Neural crest cell (in vitro differentiated cells): ENCODE measurements around the gene PTK6. TPM values are rescaled to one million over a fixed set of nuclear protein-coding genes. Genes with fewer than 3 reads are reported as not detected.

Experiments used
- DNase-seq: peaks from one replicate; pipeline ENCODE4 v3.0.0; 2021; ENCODE audit warnings: low read depth, mixed read lengths, low spot score
- H3K27ac Mint-ChIP-seq: one replicate; pipeline ENCODE4 v1.8.0; 2021; ENCODE audit warnings: mild to moderate bottlenecking, mixed read lengths; ENCODE audit not compliant: unreplicated experiment
- H3K27me3 Mint-ChIP-seq: 2 replicates; pipeline ENCODE4 v1.8.0; 2021; ENCODE audit warnings: low read depth, mild to moderate bottlenecking, mixed read lengths
- H3K36me3 Mint-ChIP-seq: 2 replicates; pipeline ENCODE4 v1.8.0; 2021; ENCODE audit warnings: low read depth, mild to moderate bottlenecking, mixed read lengths
- H3K4me1 Mint-ChIP-seq: 2 replicates; pipeline ENCODE4 v1.8.0; 2021; ENCODE audit warnings: mixed read lengths
- H3K4me3 Mint-ChIP-seq: one replicate; pipeline ENCODE4 v1.8.0; 2021; ENCODE audit warnings: mild to moderate bottlenecking, mixed read lengths
- H3K9me3 Mint-ChIP-seq: 2 replicates; pipeline ENCODE4 v1.8.0; 2021; ENCODE audit warnings: mixed read lengths
- total RNA-seq: library from RNA; stranded (reverse); gene quantifications from 2 replicates; pipeline ENCODE4 v1.2.1, GENCODE V29; 2021
- TF ChIP-seq, protein P1 (sequence below): fragments of 200-600 bp; sonication (generic); conservative IDR thresholded peaks from 2 replicates; pipeline ENCODE4 v1.5.0; 2021; ENCODE audit warnings: antibody characterized with exemption, mild to moderate bottlenecking

Gene PTK6
- total RNA-seq, 1 donor from 2014 or later, result not detected

DNA sequence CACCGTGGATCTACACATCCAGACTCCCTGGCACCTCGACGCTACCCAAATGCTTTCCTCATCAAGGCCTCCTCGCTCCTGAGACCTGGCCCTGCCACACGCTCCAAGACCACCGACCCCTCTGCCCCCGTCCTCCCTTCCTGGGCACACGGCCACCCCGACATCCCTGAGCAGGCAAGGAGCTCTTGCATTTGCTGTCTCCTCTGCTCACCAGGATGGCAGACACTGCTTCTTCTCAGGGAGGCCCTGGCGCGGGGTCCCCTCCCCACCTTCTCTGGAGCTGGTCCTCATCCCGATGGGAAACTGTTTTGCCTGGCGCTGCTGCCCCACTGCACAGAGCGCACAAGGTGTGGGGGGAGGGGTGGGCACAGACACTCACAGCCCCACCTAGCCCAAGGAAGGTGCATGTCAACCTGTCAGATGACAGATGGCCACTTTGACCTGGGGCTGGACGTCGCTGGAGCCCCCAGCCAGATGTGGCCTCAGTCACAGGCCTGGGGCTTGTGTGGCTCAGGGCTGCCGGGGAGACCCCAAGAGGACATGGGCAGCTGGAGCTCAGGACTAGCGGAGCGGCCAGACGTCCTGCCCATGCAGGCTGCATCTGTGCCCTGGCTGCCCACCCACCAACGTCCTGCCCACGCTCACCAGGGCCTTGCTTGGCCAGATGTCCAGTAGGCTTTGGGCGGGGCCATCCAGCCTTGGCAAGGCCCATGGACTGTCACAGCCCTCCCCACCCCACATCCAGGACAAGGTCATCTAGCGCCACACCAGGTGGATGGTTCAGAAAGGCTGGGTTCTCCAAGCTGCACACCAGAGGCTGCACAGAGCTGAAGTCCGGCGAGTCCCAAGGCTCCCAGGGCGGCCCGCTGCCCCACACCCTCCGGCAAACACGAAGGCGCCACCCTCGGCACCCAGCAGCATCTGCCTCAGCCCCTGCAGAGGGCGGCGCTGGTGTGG lies 58.6 kb downstream of the PTK6 start:
- Mint-ChIP-seq H3K4me1 (no peaks in the 10 kb centered on the region), H3K4me3 (no peak overlapping the region), H3K27ac (no peak overlapping the region), H3K9me3 (no peaks in the 10 kb centered on the region), H3K36me3 (no peaks in the 10 kb centered on the region), H3K27me3 (peaks cover 44% of the 10 kb centered on the region)
- TF ChIP-seq, protein P1, sequence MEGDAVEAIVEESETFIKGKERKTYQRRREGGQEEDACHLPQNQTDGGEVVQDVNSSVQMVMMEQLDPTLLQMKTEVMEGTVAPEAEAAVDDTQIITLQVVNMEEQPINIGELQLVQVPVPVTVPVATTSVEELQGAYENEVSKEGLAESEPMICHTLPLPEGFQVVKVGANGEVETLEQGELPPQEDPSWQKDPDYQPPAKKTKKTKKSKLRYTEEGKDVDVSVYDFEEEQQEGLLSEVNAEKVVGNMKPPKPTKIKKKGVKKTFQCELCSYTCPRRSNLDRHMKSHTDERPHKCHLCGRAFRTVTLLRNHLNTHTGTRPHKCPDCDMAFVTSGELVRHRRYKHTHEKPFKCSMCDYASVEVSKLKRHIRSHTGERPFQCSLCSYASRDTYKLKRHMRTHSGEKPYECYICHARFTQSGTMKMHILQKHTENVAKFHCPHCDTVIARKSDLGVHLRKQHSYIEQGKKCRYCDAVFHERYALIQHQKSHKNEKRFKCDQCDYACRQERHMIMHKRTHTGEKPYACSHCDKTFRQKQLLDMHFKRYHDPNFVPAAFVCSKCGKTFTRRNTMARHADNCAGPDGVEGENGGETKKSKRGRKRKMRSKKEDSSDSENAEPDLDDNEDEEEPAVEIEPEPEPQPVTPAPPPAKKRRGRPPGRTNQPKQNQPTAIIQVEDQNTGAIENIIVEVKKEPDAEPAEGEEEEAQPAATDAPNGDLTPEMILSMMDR, result no peak
- DNase-seq, result no peak

Other genes starting within 250 kb of the PTK6 start
- gene COL20A1, start 244.2 kb downstream of the PTK6 start, total RNA-seq, result 8.9 and 10.2 TPM in 2 replicates
- gene CHRNA4, start 176.0 kb downstream of the PTK6 start, total RNA-seq, result 5.4 and 6.3 TPM in 2 replicates
- gene KCNQ2, start 64.7 kb downstream of the PTK6 start, total RNA-seq, result 143 and 157 TPM in 2 replicates
- gene EEF1A2, start 38.3 kb downstream of the PTK6 start, total RNA-seq, result 4.5 and 4.6 TPM in 2 replicates
- gene PPDPF, start 16.6 kb downstream of the PTK6 start, total RNA-seq, result 193 and 201 TPM in 2 replicates
- not detected in 2 replicates for gene SRMS, start 10.4 kb upstream of the PTK6 start, total RNA-seq
- 1.5 and 1.9 TPM in 2 replicates for gene FNDC11, start 16.8 kb upstream of the PTK6 start, total RNA-seq
- 22.3 and 26.5 TPM in 2 replicates for gene HELZ2, start 36.9 kb upstream of the PTK6 start, total RNA-seq
- gene GMEB2, start 89.7 kb upstream of the PTK6 start, total RNA-seq, result 14.6 and 15.2 TPM in 2 replicates
- 96.4 and 101 TPM in 2 replicates for gene STMN3, start 116.0 kb upstream of the PTK6 start, total RNA-seq
- gene RTEL1, start 120.9 kb upstream of the PTK6 start, total RNA-seq, result 46.7 and 48.4 TPM in 2 replicates
- not detected in 2 replicates for gene TNFRSF6B, start 159.3 kb upstream of the PTK6 start, total RNA-seq
- gene ARFRP1, start 170.6 kb upstream of the PTK6 start, total RNA-seq, result 41.0 and 42.1 TPM in 2 replicates
- 31.3 and 32.1 TPM in 2 replicates for gene ZGPAT, start 170.7 kb upstream of the PTK6 start, total RNA-seq
- gene LIME1, start 199.3 kb upstream of the PTK6 start, total RNA-seq, result 16.5 and 17.6 TPM in 2 replicates
- gene SLC2A4RG, start 202.4 kb upstream of the PTK6 start, total RNA-seq, result 73.3 and 79.1 TPM in 2 replicates